B cell (primary cell): ENCODE results near the gene SLC35E2B.
"Not testable (repeated sequence)": the region's sequence is repeated elsewhere in the genome, so short reads cannot be mapped to it uniquely, and the experiment has no call there.

Experiments
- CTCF ChIP-seq: fragments of 200-600 bp; IDR thresholded peaks from one replicate; pipeline ENCODE4 v1.8.0; 2022; ENCODE audit warnings: antibody characterized with exemption, mild to moderate bottlenecking
- EZH2 ChIP-seq: IDR thresholded peaks from 2 replicates; pipeline ENCODE4 v1.6.1; 2012; ENCODE audit warnings: borderline replicate concordance, low read depth, mild to moderate bottlenecking, moderate library complexity, low read length; ENCODE audit not compliant: insufficient read depth, poor library complexity, severe bottlenecking

DNA sequence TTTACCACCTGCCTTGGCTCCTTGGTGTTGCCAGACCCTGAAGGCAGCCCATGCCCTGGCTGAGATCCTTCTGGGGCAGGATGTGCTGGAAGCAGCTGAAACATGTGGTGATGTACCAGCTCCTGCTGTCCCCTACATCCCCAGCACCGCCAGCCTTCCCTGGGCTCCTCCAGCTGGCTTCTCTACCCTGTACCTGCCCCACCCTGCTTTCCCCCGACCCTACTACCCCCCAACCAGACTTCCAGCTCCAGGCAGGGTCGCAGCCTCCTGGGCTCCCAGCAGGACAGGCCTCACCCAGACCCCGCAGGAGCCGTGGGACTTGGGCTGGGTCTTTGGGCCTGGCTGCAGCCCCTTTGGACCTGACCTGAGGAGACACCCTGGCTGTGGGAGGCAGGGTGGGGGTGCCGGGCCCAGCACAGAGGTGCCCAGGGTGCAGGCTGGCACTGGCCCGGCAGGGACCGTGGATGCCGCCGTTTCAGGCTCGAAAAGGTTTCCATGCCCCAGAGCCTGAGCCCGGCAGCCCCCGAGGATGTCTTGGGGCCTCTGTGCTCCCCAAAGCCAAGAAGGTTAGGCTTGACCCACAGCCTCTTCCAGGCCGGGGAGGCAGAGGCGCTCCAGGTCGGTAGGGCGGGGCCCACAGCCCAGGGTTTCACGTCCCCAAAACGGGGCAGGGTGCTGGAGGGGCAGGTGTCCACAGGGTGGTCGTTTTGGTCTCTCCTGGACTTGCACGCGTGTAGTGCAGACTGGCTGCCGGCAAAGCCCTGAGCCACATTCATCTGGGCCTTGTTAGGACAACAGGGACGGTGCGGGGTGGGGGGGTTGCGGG is 5.0 kb upstream of the SLC35E2B start:
- TF ChIP-seq CTCF, EZH2: not testable (repeated sequence)
